Endothelial cell of umbilical vein (primary cell): ENCODE measurements around the gene HMGN2. TPM values are rescaled to one million over a fixed set of nuclear protein-coding genes. Genes with fewer than 3 reads are reported as not detected.

ENCODE experiments used
- BruUV-seq: library from RNA; stranded (reverse); fragments of 400-500 nt; replicated peaks from 2 replicates; lab custom pipeline; 2021; lab: Mats Ljungman, UMichigan
- CTCF ChIA-PET: fragments of 300-600, 350-600 bp; sonication (Branson Sonifier 250); formaldehyde crosslinking; loops from one replicate; lab custom pipeline; 2021; ENCODE audit warnings: antibody characterized with exemption, inconsistent platforms; lab: Charles Lee
- POLR2A ChIA-PET: fragments of 300-600, 350-600 bp; sonication (Branson Sonifier 250); formaldehyde crosslinking; loops from one replicate; lab custom pipeline; 2021; ENCODE audit warnings: antibody characterized with exemption, inconsistent platforms; lab: Charles Lee
- DNase-seq: peaks from one replicate; pipeline ENCODE4 v3.0.0-alpha.2; 2011; ENCODE audit warnings: low read depth, low spot score
- FAIRE-seq: peaks from 2 replicates; lab custom pipeline; 2011; peaks lifted over from hg19 to GRCh38; lab: Jason Lieb, UNC
- H2AFZ ChIP-seq: 2 replicates; pipeline ENCODE4 v1.6.0; 2012; ENCODE audit warnings: low read depth, low read length, control low read depth, inconsistent platforms
- H3K27ac ChIP-seq: 2 replicates; pipeline ENCODE4 v1.5.1; 2011; ENCODE audit warnings: low read depth, mild to moderate bottlenecking, control low read depth, low read length, moderate library complexity; ENCODE audit not compliant: insufficient read depth
- H3K27me3 ChIP-seq, 2 experiments: 2 replicates each; pipeline versions ENCODE4 v1.6.0 to v1.6.1; 2011; ENCODE audit warnings: low read length in 2 of 2, mixed read lengths in 1 of 2; ENCODE audit not compliant: control insufficient read depth in 2 of 2, insufficient read depth in 2 of 2
- H3K36me3 ChIP-seq, 2 experiments: 2 replicates in 1 of 2; 3 replicates in 1 of 2; pipeline ENCODE4 v1.5.1; 2011; ENCODE audit warnings: low read length in 2 of 2, mild to moderate bottlenecking in 1 of 2, moderate library complexity in 1 of 2; ENCODE audit not compliant: control insufficient read depth in 2 of 2, insufficient read depth in 2 of 2; ENCODE audit errors: extremely low read depth in 1 of 2
- H3K4me1 ChIP-seq: 3 replicates; pipeline ENCODE4 v1.5.1; 2011; ENCODE audit warnings: mild to moderate bottlenecking, low read length; ENCODE audit not compliant: control insufficient read depth, insufficient read depth; ENCODE audit errors: extremely low read depth
- H3K4me2 ChIP-seq: 2 replicates; pipeline ENCODE4 v1.6.1; 2011; ENCODE audit warnings: low read length, control low read depth, mixed read lengths; ENCODE audit not compliant: insufficient read depth
- H3K4me3 ChIP-seq, 3 experiments: fragments of 200-600 bp in 1 of 3; sonication (generic), shearing (Covaris generic) in 1 of 3; replicated peaks in 1 of 3; 2 replicates each; pipeline ENCODE4 v1.5.1; 2011 to 2016; ENCODE audit warnings: control low read depth in 3 of 3, low read length in 3 of 3, mild to moderate bottlenecking in 2 of 3, inconsistent platforms in 1 of 3, low read depth in 1 of 3, moderate library complexity in 1 of 3; ENCODE audit not compliant: insufficient read depth in 1 of 3
- H3K79me2 ChIP-seq: 2 replicates; pipeline ENCODE4 v1.6.0; 2012; ENCODE audit warnings: low read length, inconsistent platforms; ENCODE audit not compliant: control insufficient read depth, insufficient read depth
- H3K9ac ChIP-seq: replicated peaks from 2 replicates; pipeline ENCODE3; 2011; ENCODE audit warnings: low read length, control low read depth; ENCODE audit not compliant: insufficient read depth; ENCODE audit errors: extremely low read depth
- H3K9me1 ChIP-seq: replicated peaks from 3 replicates; pipeline ENCODE4 v1.6.0; 2011; ENCODE audit warnings: mild to moderate bottlenecking, low read length; ENCODE audit not compliant: control insufficient read depth, insufficient read depth; ENCODE audit errors: extremely low read depth
- H3K9me3 ChIP-seq: replicated peaks from 2 replicates; pipeline ENCODE4 v1.5.1; 2012; ENCODE audit warnings: low read length, inconsistent platforms; ENCODE audit not compliant: control insufficient read depth, insufficient read depth
- H4K20me1 ChIP-seq: replicated peaks from 2 replicates; pipeline ENCODE3; 2011; ENCODE audit warnings: mild to moderate bottlenecking, low read length; ENCODE audit not compliant: control insufficient read depth, insufficient read depth; ENCODE audit errors: extremely low read depth
- EZH2 ChIP-seq: IDR thresholded peaks from 2 replicates; pipeline ENCODE4 v1.6.1; 2012; ENCODE audit warnings: borderline replicate concordance, low read depth, mild to moderate bottlenecking, moderate library complexity, low read length, inconsistent platforms; ENCODE audit not compliant: severe bottlenecking
- FOS ChIP-seq: IDR thresholded peaks from 2 replicates; pipeline ENCODE4 v1.6.1; 2011; ENCODE audit warnings: mild to moderate bottlenecking, low read length, moderate library complexity, borderline replicate concordance; ENCODE audit not compliant: insufficient read depth
- GATA2 ChIP-seq: IDR thresholded peaks from 2 replicates; pipeline ENCODE4 v1.7.0; 2011; ENCODE audit warnings: low read depth, mild to moderate bottlenecking, moderate library complexity, mixed read lengths, low read length; ENCODE audit not compliant: insufficient read length, insufficient read depth
- JUN ChIP-seq: IDR thresholded peaks from 2 replicates; pipeline ENCODE4 v1.6.1; 2011; ENCODE audit warnings: borderline replicate concordance, low read depth; ENCODE audit not compliant: insufficient read length, insufficient read depth
- MYC ChIP-seq: IDR thresholded peaks from one replicate; pipeline ENCODE4 v1.6.1; 2011; ENCODE audit warnings: mild to moderate bottlenecking, low read depth, low read length
- POLR2A ChIP-seq: IDR thresholded peaks from 2 replicates; pipeline ENCODE4 v1.6.1; 2012; ENCODE audit warnings: low read depth, mild to moderate bottlenecking, control low read depth, low read length
- POLR2AphosphoS5 ChIP-seq: IDR thresholded peaks from 2 replicates; pipeline ENCODE4 v1.6.1; 2012; ENCODE audit warnings: low read depth, mild to moderate bottlenecking, control low read depth, low read length, moderate library complexity; ENCODE audit not compliant: insufficient read depth
- dilution Hi-C: fragments of 300-500 bp; cut with MboI; formaldehyde crosslinking; loops from one replicate; pipeline ENCODE4 v1.15.0; 2019; ENCODE audit warnings: low sequenced_read_pairs; ENCODE audit not compliant: extremely low pct_ligation_motif_present
- intact Hi-C: fragments of 100-400 bp; cut with micrococcal nuclease; formaldehyde crosslinking; loops from one replicate; pipeline ENCODE4 v1.10.0; 2022
- polyA plus RNA-seq, 4 experiments: library from polyadenylated mRNA; depleted of rRNA in 3 of 4; stranded (reverse) in 3 of 4; unstranded in 1 of 4; fragments of >200 nt; gene quantifications; 2 replicates each; pipeline versions ENCODE4 v1.2.1 to v1.2.3, GENCODE V29; 2011 to 2012; ENCODE audit warnings: missing spikeins in 1 of 4
- total RNA-seq: library from RNA; stranded (reverse); gene quantifications from 2 replicates; pipeline ENCODE4 v1.2.3, GENCODE V29; 2021
- TF ChIP-seq, protein P1 (sequence below): IDR thresholded peaks from 2 replicates; pipeline ENCODE4 v1.6.1; 2011; ENCODE audit not compliant: insufficient read depth, insufficient read length
- TF ChIP-seq, protein P2 (sequence below), 2 donors: IDR thresholded peaks; 1 replicate in 1 of 2; 2 replicates in 1 of 2; pipeline ENCODE4 v1.5.1; 2011; ENCODE audit warnings: low read length in 2 of 2, mild to moderate bottlenecking in 2 of 2, moderate library complexity in 2 of 2, control low read depth in 1 of 2, inconsistent platforms in 1 of 2, low read depth in 1 of 2; ENCODE audit not compliant: insufficient read depth in 1 of 2; ENCODE audit errors: extremely low read depth in 1 of 2

Gene HMGN2
- total and polyA plus RNA-seq, 2 donors (not counting 3 experiments of a cell fraction or from before 2014, with no cell fraction given) = 240 to 580 TPM

GRCh38 chr1:26475989-26476388, 3.7 kb downstream of the HMGN2 start:
- no peaks in the 10 kb centered on the region for H3K9me3 ChIP-seq
- FAIRE-seq (no peak), DNase-seq (no peak)
- H3K27me3 ChIP-seq = no peaks in the 10 kb centered on the region
- H3K36me3 ChIP-seq = peaks cover 11 to 16% of the 10 kb centered on the region in 2 experiments
- H3K4me2 ChIP-seq = no peak overlapping the region
- peaks cover 3% of the 10 kb centered on the region for H4K20me1 ChIP-seq
- ChIA-PET POLR2A (no interaction called here), CTCF (no interaction called here)
- dilution Hi-C loops (no loop called here), intact Hi-C loops (no loop called here)
- H2AFZ ChIP-seq = no peak overlapping the region
- no peaks in the 10 kb centered on the region for H3K9me1 ChIP-seq
- no TSS peak for BruUV-seq
- no peak overlapping the region for H3K4me3 ChIP-seq
- TF ChIP-seq POLR2AphosphoS5 = no peak
- TF ChIP-seq, protein P1, sequence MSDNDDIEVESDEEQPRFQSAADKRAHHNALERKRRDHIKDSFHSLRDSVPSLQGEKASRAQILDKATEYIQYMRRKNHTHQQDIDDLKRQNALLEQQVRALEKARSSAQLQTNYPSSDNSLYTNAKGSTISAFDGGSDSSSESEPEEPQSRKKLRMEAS = no peak
- no peak for TF ChIP-seq FOS
- no peak for TF ChIP-seq POLR2A
- no peak for TF ChIP-seq GATA2
- TF ChIP-seq JUN = no peak
- no peak for TF ChIP-seq EZH2
- TF ChIP-seq, protein P2, sequence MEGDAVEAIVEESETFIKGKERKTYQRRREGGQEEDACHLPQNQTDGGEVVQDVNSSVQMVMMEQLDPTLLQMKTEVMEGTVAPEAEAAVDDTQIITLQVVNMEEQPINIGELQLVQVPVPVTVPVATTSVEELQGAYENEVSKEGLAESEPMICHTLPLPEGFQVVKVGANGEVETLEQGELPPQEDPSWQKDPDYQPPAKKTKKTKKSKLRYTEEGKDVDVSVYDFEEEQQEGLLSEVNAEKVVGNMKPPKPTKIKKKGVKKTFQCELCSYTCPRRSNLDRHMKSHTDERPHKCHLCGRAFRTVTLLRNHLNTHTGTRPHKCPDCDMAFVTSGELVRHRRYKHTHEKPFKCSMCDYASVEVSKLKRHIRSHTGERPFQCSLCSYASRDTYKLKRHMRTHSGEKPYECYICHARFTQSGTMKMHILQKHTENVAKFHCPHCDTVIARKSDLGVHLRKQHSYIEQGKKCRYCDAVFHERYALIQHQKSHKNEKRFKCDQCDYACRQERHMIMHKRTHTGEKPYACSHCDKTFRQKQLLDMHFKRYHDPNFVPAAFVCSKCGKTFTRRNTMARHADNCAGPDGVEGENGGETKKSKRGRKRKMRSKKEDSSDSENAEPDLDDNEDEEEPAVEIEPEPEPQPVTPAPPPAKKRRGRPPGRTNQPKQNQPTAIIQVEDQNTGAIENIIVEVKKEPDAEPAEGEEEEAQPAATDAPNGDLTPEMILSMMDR (IDR thresholded peaks at IDR 0.05; ENCODE audit: extremely low read depth in 1 of 2, insufficient read depth in 1 of 2, low read depth in 1 of 2, low read length in 2 of 2) = no peak
- no peak for TF ChIP-seq MYC
- H3K79me2 ChIP-seq = peaks cover 18% of the 10 kb centered on the region
- H3K4me1 ChIP-seq = peaks cover 11% of the 10 kb centered on the region
- no peak overlapping the region for H3K9ac ChIP-seq
- H3K27ac ChIP-seq = no peak overlapping the region
